Loucy (cell line): ENCODE data around the gene NTNG1.

Source experiments
- H2AFZ ChIP-seq: fragments of 200-600 bp; sonication (generic); 2 replicates; pipeline ENCODE4 v1.6.0; 2016; ENCODE audit warnings: antibody characterized with exemption, mild to moderate bottlenecking, low read length, moderate library complexity
- H3F3A ChIP-seq: fragments of 200-600 bp; 2 replicates; pipeline ENCODE4 v1.6.0; 2016; ENCODE audit warnings: antibody characterized with exemption, low read depth, mild to moderate bottlenecking
- H3K27me3 ChIP-seq: fragments of 200-600 bp; sonication (generic); 2 replicates; pipeline ENCODE4 v1.6.1; 2014; ENCODE audit warnings: low read length, mild to moderate bottlenecking; ENCODE audit not compliant: insufficient read depth, poor library complexity, severe bottlenecking
- H3K36me3 ChIP-seq: fragments of 200-600 bp; sonication (generic); 2 replicates; pipeline ENCODE4 v1.6.1; 2016; ENCODE audit warnings: low read length; ENCODE audit not compliant: insufficient read depth
- H3K4me1 ChIP-seq: fragments of 200-600 bp; sonication (generic); 2 replicates; pipeline ENCODE4 v1.5.1; 2014; ENCODE audit warnings: low read length, mild to moderate bottlenecking; ENCODE audit not compliant: insufficient read depth, poor library complexity, severe bottlenecking
- H3K4me2 ChIP-seq: fragments of 200-600 bp; sonication (generic); 2 replicates; pipeline ENCODE4 v1.6.0; 2014; ENCODE audit warnings: antibody characterized with exemption, low read length, low read depth, mild to moderate bottlenecking; ENCODE audit not compliant: poor library complexity, severe bottlenecking
- H3K4me3 ChIP-seq: fragments of 200-600 bp; sonication (generic); 2 replicates; pipeline ENCODE4 v1.5.1; 2014; ENCODE audit warnings: low read length, mild to moderate bottlenecking, mixed read lengths; ENCODE audit not compliant: poor library complexity, severe bottlenecking
- H3K79me2 ChIP-seq: fragments of 200-600 bp; sonication (generic); 2 replicates; pipeline ENCODE4 v1.6.1; 2014; ENCODE audit warnings: low read length; ENCODE audit not compliant: insufficient read depth
- H3K9ac ChIP-seq: fragments of 200-600 bp; sonication (generic); 2 replicates; pipeline ENCODE4 v1.6.0; 2014; ENCODE audit warnings: mild to moderate bottlenecking, low read depth, low read length, moderate library complexity; ENCODE audit not compliant: poor library complexity, severe bottlenecking
- H3K9me2 ChIP-seq: fragments of 200-600 bp; sonication (generic); replicated peaks from 2 replicates; pipeline ENCODE4 v1.6.1; 2016; ENCODE audit warnings: low read depth, low read length, mixed read lengths
- H3K9me3 ChIP-seq: fragments of 200-600 bp; sonication (generic); 2 replicates; pipeline ENCODE4 v1.6.1; 2014; ENCODE audit warnings: mild to moderate bottlenecking, antibody characterized with exemption, low read length, low read depth; ENCODE audit not compliant: insufficient read depth
- H4K20me1 ChIP-seq: fragments of 200-600 bp; sonication (generic); 2 replicates; pipeline ENCODE4 v1.6.0; 2014; ENCODE audit warnings: antibody characterized with exemption, low read length, mild to moderate bottlenecking; ENCODE audit not compliant: insufficient read depth, poor library complexity, severe bottlenecking
- EZH2phosphoT487 ChIP-seq: fragments of 200-600 bp; IDR thresholded peaks from 2 replicates; pipeline ENCODE4 v1.6.1; 2018; ENCODE audit warnings: antibody characterized with exemption, mild to moderate bottlenecking, moderate library complexity, borderline replicate concordance
- TF ChIP-seq, protein P1 (sequence below): fragments of 200-600 bp; sonication (generic); conservative IDR thresholded peaks from 2 replicates; pipeline ENCODE4 v1.5.1; 2014; ENCODE audit warnings: mild to moderate bottlenecking, antibody characterized with exemption, low read length

NTNG1 gene

DNA sequence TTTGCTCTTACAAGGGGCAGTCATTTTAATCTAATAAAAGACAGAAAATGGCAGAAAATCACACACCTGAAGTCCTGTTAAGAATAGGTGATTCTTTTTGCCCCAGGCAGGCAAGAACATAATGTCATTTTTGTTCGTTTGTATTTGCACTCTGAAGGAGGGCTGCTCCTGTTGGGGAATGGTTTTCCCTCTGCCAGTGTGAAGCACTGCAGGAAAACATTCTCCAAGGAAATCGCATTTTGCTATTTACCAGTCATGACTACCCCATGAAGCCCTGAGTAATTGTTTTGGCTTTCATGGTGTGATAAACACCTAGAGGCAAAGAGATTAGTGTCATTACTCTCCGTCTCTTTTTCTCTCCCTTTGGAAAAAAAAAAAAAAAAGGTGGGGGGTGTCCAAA, 345.5 kb downstream of the NTNG1 start:
- no peak for TF ChIP-seq EZH2phosphoT487
- TF ChIP-seq, protein P1, sequence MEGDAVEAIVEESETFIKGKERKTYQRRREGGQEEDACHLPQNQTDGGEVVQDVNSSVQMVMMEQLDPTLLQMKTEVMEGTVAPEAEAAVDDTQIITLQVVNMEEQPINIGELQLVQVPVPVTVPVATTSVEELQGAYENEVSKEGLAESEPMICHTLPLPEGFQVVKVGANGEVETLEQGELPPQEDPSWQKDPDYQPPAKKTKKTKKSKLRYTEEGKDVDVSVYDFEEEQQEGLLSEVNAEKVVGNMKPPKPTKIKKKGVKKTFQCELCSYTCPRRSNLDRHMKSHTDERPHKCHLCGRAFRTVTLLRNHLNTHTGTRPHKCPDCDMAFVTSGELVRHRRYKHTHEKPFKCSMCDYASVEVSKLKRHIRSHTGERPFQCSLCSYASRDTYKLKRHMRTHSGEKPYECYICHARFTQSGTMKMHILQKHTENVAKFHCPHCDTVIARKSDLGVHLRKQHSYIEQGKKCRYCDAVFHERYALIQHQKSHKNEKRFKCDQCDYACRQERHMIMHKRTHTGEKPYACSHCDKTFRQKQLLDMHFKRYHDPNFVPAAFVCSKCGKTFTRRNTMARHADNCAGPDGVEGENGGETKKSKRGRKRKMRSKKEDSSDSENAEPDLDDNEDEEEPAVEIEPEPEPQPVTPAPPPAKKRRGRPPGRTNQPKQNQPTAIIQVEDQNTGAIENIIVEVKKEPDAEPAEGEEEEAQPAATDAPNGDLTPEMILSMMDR, result no peak
- Histone ChIP-seq H3K4me2 (no peak overlapping the region), H2AFZ (no peak overlapping the region)

GRCh38 chr1:107487506-107487905, 346.7 kb downstream of the NTNG1 start:
- Histone ChIP-seq H3K4me2 (no peak overlapping the region), H3K9me3 (no peaks in the 10 kb centered on the region), H3K79me2 (no peaks in the 10 kb centered on the region), H3K4me3 (no peak overlapping the region), H4K20me1 (no peaks in the 10 kb centered on the region), H3K27me3 (peaks cover 3% of the 10 kb centered on the region), H3K9me2 (no peaks in the 10 kb centered on the region), H3K36me3 (no peaks in the 10 kb centered on the region), H3K4me1 (no peaks in the 10 kb centered on the region), H2AFZ (no peak overlapping the region), H3F3A (no peaks in the 10 kb centered on the region), H3K9ac (no peak overlapping the region)
- TF ChIP-seq, protein P1, result no peak
- no peak for TF ChIP-seq EZH2phosphoT487

More for the DNA sequence above, 345.5 kb downstream of the NTNG1 start:
- Histone ChIP-seq H3K27me3 (peaks cover 6% of the 10 kb centered on the region), H3K9me3 (no peaks in the 10 kb centered on the region), H3K36me3 (no peaks in the 10 kb centered on the region), H3K4me3 (no peak overlapping the region), H3F3A (no peaks in the 10 kb centered on the region), H3K9ac (no peak overlapping the region), H3K79me2 (no peaks in the 10 kb centered on the region), H3K9me2 (no peaks in the 10 kb centered on the region), H4K20me1 (no peaks in the 10 kb centered on the region), H3K4me1 (no peaks in the 10 kb centered on the region)

DNA sequence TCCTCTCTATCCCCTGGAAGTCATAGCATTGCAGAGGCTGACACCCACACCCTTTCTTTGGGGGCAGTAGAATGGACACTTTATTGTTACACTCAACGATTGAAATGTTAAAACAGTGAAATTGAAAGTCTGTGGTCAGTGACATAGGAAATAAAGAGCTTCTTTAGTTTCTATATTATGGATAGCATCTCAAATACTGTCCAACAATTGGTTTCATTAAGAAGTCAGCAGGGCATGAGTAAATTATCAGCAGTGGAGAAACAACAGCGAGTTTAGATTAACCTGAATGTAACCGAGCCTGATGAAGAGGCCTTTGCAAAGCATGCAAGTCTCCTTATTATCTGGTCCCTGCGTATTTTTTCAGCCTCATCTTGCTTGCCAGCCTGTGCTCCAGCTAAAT, 350.7 kb downstream of the NTNG1 start:
- H3K4me2 ChIP-seq, result no peak overlapping the region
- TF ChIP-seq, protein P1, result no peak
- TF ChIP-seq EZH2phosphoT487, result no peak

More for the DNA sequence above, 350.7 kb downstream of the NTNG1 start:
- H3K27me3 ChIP-seq, result no peaks in the 10 kb centered on the region
- no peaks in the 10 kb centered on the region for H3K79me2 ChIP-seq
- no peaks in the 10 kb centered on the region for H3K4me1 ChIP-seq
- no peaks in the 10 kb centered on the region for H3K9me3 ChIP-seq
- H3F3A ChIP-seq, result no peaks in the 10 kb centered on the region
- H3K9me2 ChIP-seq, result no peaks in the 10 kb centered on the region
- H2AFZ ChIP-seq, result no peak overlapping the region
- no peaks in the 10 kb centered on the region for H4K20me1 ChIP-seq
- no peaks in the 10 kb centered on the region for H3K36me3 ChIP-seq
- H3K9ac ChIP-seq, result no peak overlapping the region
- no peak overlapping the region for H3K4me3 ChIP-seq
